BE2C (cell line): Measurements from ENCODE around the gene RFPL3.
"Not testable (repeated sequence)": the region's sequence is repeated elsewhere in the genome, so short reads cannot be mapped to it uniquely, and the experiment has no call there.

Source experiments
- DNase-seq: peaks from one replicate; pipeline ENCODE4 v3.0.0-alpha.2; 2020
- H3K27me3 ChIP-seq: fragments of 250-450 bp; sonication (Bioruptor Pico); 2 replicates; pipeline ENCODE4 v1.5.1; 2020; ENCODE audit warnings: mild to moderate bottlenecking
- H3K36me3 ChIP-seq: fragments of 250-450 bp; sonication (Bioruptor Pico); 2 replicates; pipeline ENCODE4 v1.5.1; 2020; ENCODE audit warnings: mild to moderate bottlenecking
- H3K4me1 ChIP-seq: fragments of 250-450 bp; sonication (Bioruptor Pico); 2 replicates; pipeline ENCODE4 v1.5.1; 2020
- H3K4me3 ChIP-seq: 2 replicates; pipeline ENCODE4 v1.5.1; 2011; ENCODE audit warnings: low read depth, low read length
- H3K9me3 ChIP-seq: fragments of 250-450 bp; sonication (Bioruptor Pico); 2 replicates; pipeline ENCODE4 v1.5.1; 2020
- CTCF ChIP-seq: IDR thresholded peaks from 2 replicates; pipeline ENCODE4 v1.5.1; 2012; ENCODE audit warnings: mild to moderate bottlenecking, low read depth, low read length

Gene RFPL3

GRCh38 chr22:32336771-32337424 lies 20.8 kb upstream of the RFPL3 start:
- Histone ChIP-seq H3K4me1 (no peaks in the 10 kb centered on the region), H3K36me3 (no peaks in the 10 kb centered on the region), H3K9me3 (no peaks in the 10 kb centered on the region; the same call in 1 of the 2 replicates), H3K4me3 (no peak overlapping the region), H3K27me3 (peaks cover under 1% of the 10 kb centered on the region; the same call in 1 of the 2 replicates)
- TF ChIP-seq CTCF = no peak
- no peak for DNase-seq

GRCh38 chr22:32337425-32337824 lies 20.2 kb upstream of the RFPL3 start:
- not testable (repeated sequence) for H3K4me3 ChIP-seq, H3K4me1 ChIP-seq, DNase-seq

GRCh38 chr22:32338757-32339156 lies 18.9 kb upstream of the RFPL3 start:
- Histone ChIP-seq H3K9me3 (no peaks in the 10 kb centered on the region; the same call in 1 of the 2 replicates), H3K4me3 (no peak overlapping the region), H3K36me3 (no peaks in the 10 kb centered on the region), H3K27me3 (peaks cover 11% of the 10 kb centered on the region), H3K4me1 (no peaks in the 10 kb centered on the region)
- no peak for DNase-seq
- TF ChIP-seq CTCF = no peak

More at GRCh38 chr22:32337425-32337824, 20.2 kb upstream of the RFPL3 start:
- not testable (repeated sequence) for H3K9me3 ChIP-seq, H3K27me3 ChIP-seq, H3K36me3 ChIP-seq

- no peak for DNase-seq
- Histone ChIP-seq H3K4me3 (no peak overlapping the region), H3K4me1 (no peaks in the 10 kb centered on the region), H3K27me3 (peaks cover 12% of the 10 kb centered on the region), H3K36me3 (no peaks in the 10 kb centered on the region), H3K9me3 (no peaks in the 10 kb centered on the region; the same call in 1 of the 2 replicates)
- TF ChIP-seq CTCF = no peak
Measured at GRCh38 chr22:32339190-32340012, 18.3 kb upstream of the RFPL3 start.

GRCh38 chr22:32340411-32340810 lies 17.3 kb upstream of the RFPL3 start:
- H3K36me3 ChIP-seq = no peaks in the 10 kb centered on the region
- no peaks in the 10 kb centered on the region for H3K4me1 ChIP-seq
- no peak for DNase-seq
- H3K4me3 ChIP-seq = no peak overlapping the region
- H3K9me3 ChIP-seq = no peaks in the 10 kb centered on the region; the same call in 1 of the 2 replicates
- peaks cover 16% of the 10 kb centered on the region for H3K27me3 ChIP-seq
- no peak for TF ChIP-seq CTCF

- Histone ChIP-seq H3K9me3 (no peaks in the 10 kb centered on the region; the same call in 1 of the 2 replicates), H3K4me1 (no peaks in the 10 kb centered on the region), H3K4me3 (no peak overlapping the region), H3K27me3 (peaks cover 21% of the 10 kb centered on the region), H3K36me3 (no peaks in the 10 kb centered on the region)
- no peak for TF ChIP-seq CTCF
- no peak for DNase-seq
Measured at GRCh38 chr22:32341122-32341740, 16.4 kb upstream of the RFPL3 start.
